B cell (primary cell): ENCODE data around the gene ACAP3. TPM values are rescaled to one million over a fixed set of nuclear protein-coding genes. Genes with fewer than 3 reads are reported as not detected.
A peak's percentile ranks its signal among the peaks of the same experiment; 100 is the strongest.

ENCODE experiments used
- ATAC-seq: fragments of 200-7000 bp; cut with Tn5 transposase; one replicate; pipeline ENCODE4 v1.10.0; 2021; ENCODE audit warnings: low read depth, mild to moderate bottlenecking, moderate number of reproducible peaks, moderate library complexity
- CTCF ChIA-PET: fragments of 350-600 bp; sonication (Branson Sonifier 250); formaldehyde crosslinking; loops from one replicate; lab custom pipeline; 2021; ENCODE audit warnings: antibody characterized with exemption, inconsistent platforms; lab: Charles Lee
- POLR2A ChIA-PET: fragments of 350-600 bp; sonication (Branson Sonifier 250); formaldehyde crosslinking; loops from one replicate; lab custom pipeline; 2021; ENCODE audit warnings: antibody characterized with exemption; lab: Charles Lee
- DNase-seq: peaks from one replicate; pipeline ENCODE4 v3.0.0; 2013
- H2AFZ ChIP-seq: 2 replicates; pipeline ENCODE4 v1.6.1; 2012; ENCODE audit warnings: mild to moderate bottlenecking, low read depth, low read length; ENCODE audit not compliant: insufficient read depth, poor library complexity, severe bottlenecking
- H3K27ac ChIP-seq, 2 donors: 1 replicate in 1 of 2; 2 replicates in 1 of 2; pipeline ENCODE4 v1.5.1; 2012 to 2013; ENCODE audit warnings: low read length in 2 of 2, mild to moderate bottlenecking in 2 of 2, moderate library complexity in 1 of 2
- H3K27me3 ChIP-seq, 4 experiments: fragments of 200-600 bp in 1 of 4; sonication (generic) in 1 of 4; replicated peaks in 1 of 4; 1 replicate in 2 of 4; 2 replicates in 2 of 4; pipeline versions ENCODE4 v1.6.1 to v1.7.0; 2013 to 2016; ENCODE audit warnings: low read length in 3 of 4, mild to moderate bottlenecking in 2 of 4, mixed read lengths in 1 of 4, moderate library complexity in 1 of 4; ENCODE audit not compliant: insufficient read depth in 4 of 4, control insufficient read depth in 3 of 4; ENCODE audit errors: control extremely low read depth in 1 of 4
- H3K36me3 ChIP-seq, 2 experiments: replicated peaks in 1 of 2; 1 replicate in 1 of 2; 2 replicates in 1 of 2; pipeline versions ENCODE4 v1.6.1 to v1.7.1; 2013; ENCODE audit warnings: low read length in 1 of 2; ENCODE audit not compliant: insufficient read depth in 2 of 2, control insufficient read depth in 1 of 2; ENCODE audit errors: control extremely low read depth in 1 of 2, extremely low read depth in 1 of 2
- H3K4me1 ChIP-seq, 2 donors: fragments of 200-600 bp in 1 of 2; sonication (generic) in 1 of 2; 1 replicate in 1 of 2; 2 replicates in 1 of 2; pipeline versions ENCODE4 v1.5.1 to v1.6.1; 2013 to 2017; ENCODE audit warnings: low read length in 2 of 2; ENCODE audit not compliant: control insufficient read depth in 2 of 2, insufficient read depth in 2 of 2
- H3K4me2 ChIP-seq: replicated peaks from 2 replicates; pipeline ENCODE3; 2012; ENCODE audit warnings: mild to moderate bottlenecking, low read depth, low read length; ENCODE audit not compliant: poor library complexity, severe bottlenecking
- H3K4me3 ChIP-seq, 5 experiments: fragments of 200-600 bp in 1 of 5; sonication (generic) in 1 of 5; 1 replicate in 3 of 5; 2 replicates in 2 of 5; pipeline versions ENCODE4 v1.5.1 to v1.7.0; 2011 to 2016; ENCODE audit warnings: low read length in 4 of 5, mild to moderate bottlenecking in 4 of 5, low read depth in 2 of 5, control low read depth in 1 of 5, moderate library complexity in 1 of 5; ENCODE audit not compliant: insufficient read depth in 1 of 5; ENCODE audit errors: control extremely low read depth in 1 of 5, extremely low read depth in 1 of 5
- H3K79me2 ChIP-seq: fragments of 200-600 bp; sonication (generic); one replicate; pipeline ENCODE4 v1.6.0; 2016; ENCODE audit warnings: low read length; ENCODE audit not compliant: control insufficient read depth, insufficient read depth
- H3K9ac ChIP-seq: fragments of 200-600 bp; sonication (generic); 2 replicates; pipeline ENCODE4 v1.6.1; 2017; ENCODE audit warnings: mild to moderate bottlenecking, low read length, moderate library complexity
- H3K9me3 ChIP-seq, 3 donors: one replicate each; pipeline versions ENCODE4 v1.6.1 to v1.7.1; 2013; ENCODE audit warnings: low read length in 2 of 3; ENCODE audit not compliant: control insufficient read depth in 2 of 3, insufficient read depth in 1 of 3; ENCODE audit errors: control extremely low read depth in 1 of 3
- H4K20me1 ChIP-seq: 2 replicates; pipeline ENCODE4 v1.6.0; 2012; ENCODE audit warnings: mild to moderate bottlenecking, low read length; ENCODE audit not compliant: insufficient read depth, control insufficient read depth, poor library complexity, severe bottlenecking
- H3K27ac Mint-ChIP-seq: one replicate; pipeline ENCODE4 v1.8.0; 2021; ENCODE audit warnings: mixed read lengths
- H3K27me3 Mint-ChIP-seq: one replicate; pipeline ENCODE4 v1.8.0; 2021; ENCODE audit warnings: mixed read lengths
- H3K4me1 Mint-ChIP-seq: one replicate; pipeline ENCODE4 v1.8.0; 2021; ENCODE audit warnings: mixed read lengths
- H3K4me3 Mint-ChIP-seq: one replicate; pipeline ENCODE4 v1.8.0; 2021; ENCODE audit warnings: mixed read lengths
- H3K9me3 Mint-ChIP-seq: one replicate; pipeline ENCODE4 v1.8.0; 2022; ENCODE audit warnings: mixed read lengths; ENCODE audit not compliant: insufficient read depth
- EZH2 ChIP-seq: IDR thresholded peaks from 2 replicates; pipeline ENCODE4 v1.6.1; 2012; ENCODE audit warnings: borderline replicate concordance, low read depth, mild to moderate bottlenecking, moderate library complexity, low read length; ENCODE audit not compliant: insufficient read depth, poor library complexity, severe bottlenecking
- WGBS: methylation state at CpG from one replicate; pipeline ENCODE4 v1.1.5; 2013; ENCODE audit warnings: missing lambda C conversion rate; ENCODE audit not compliant: insufficient coverage; 5-methylcytosine and 5-hydroxymethylcytosine counted together
- intact Hi-C: fragments of 100-400 bp; cut with micrococcal nuclease; formaldehyde crosslinking; loops from one replicate; pipeline ENCODE4 v1.10.0; 2022
- polyA plus RNA-seq: library from polyadenylated mRNA; depleted of rRNA; stranded (reverse); fragments of >200 nt; gene quantifications from 2 replicates; pipeline ENCODE4 v1.2.3, GENCODE V29; 2012
- total RNA-seq, 2 donors: library from RNA; stranded (reverse); fragments of 120-200 nt in 1 of 2; gene quantifications; 1 replicate in 1 of 2; 2 replicates in 1 of 2; pipeline versions ENCODE4 v1.2.3 to v1.2.4, GENCODE V29; 2013 to 2022
- TF ChIP-seq, protein P1 (sequence below): fragments of 200-600 bp; IDR thresholded peaks from one replicate; pipeline ENCODE4 v1.8.0; 2022; ENCODE audit warnings: antibody characterized with exemption, mild to moderate bottlenecking

ACAP3 gene
- total and polyA plus RNA-seq, 2 donors (not counting 1 experiment from before 2014, with no cell fraction given) = 40.7 to 124 TPM

DNA sequence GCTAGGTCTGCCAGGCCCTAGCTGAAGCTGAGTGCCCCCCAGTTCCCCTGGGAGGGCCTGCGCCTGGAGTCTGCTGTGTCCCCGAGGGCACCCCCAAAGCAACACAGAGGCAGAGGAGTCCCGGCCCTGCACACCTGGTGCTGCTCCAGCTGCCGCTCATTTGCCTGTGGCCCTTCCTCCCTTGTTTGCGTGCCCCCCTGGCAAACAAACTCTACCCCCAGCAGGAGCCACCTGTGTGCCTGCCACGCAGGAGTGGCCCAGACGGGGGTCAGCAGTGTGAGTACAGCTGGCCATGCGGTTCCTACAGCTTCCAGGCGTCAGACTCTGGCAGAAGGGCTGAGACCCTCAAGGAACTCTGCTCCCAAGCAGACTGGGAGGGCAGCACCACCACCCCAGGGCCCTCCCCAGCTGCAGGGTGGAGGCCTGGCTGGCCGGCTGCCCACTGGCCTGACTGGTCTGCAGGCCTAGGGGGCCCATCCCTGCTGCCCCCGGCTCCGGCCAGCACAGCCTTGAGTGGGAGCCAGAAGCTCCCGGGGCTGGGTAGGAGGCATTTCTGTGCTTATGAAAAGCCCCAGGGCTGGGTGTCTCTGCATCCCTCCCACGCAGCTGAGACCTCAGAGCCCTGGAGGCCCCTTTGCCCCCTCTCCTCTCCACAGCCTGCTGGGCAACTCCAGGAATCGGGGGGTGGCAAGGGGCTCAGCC is 22.8 kb upstream of the ACAP3 start:
- H3K4me3 ChIP-seq = no peak overlapping the region
- H3K27me3 ChIP-seq = no peaks in the 10 kb centered on the region
- peak overlapping the region; percentile 51 for H3K4me2 ChIP-seq
- Mint-ChIP-seq H3K4me1 (peaks cover 15% of the 10 kb centered on the region), H3K9me3 (no peaks in the 10 kb centered on the region), H3K4me3 (peak overlapping the region; percentile 37), H3K27ac (peak overlapping the region; percentile 59), H3K27me3 (no peaks in the 10 kb centered on the region)
- peaks cover 6% of the 10 kb centered on the region for H3K79me2 ChIP-seq
- 44% methylated on average over 14 of the region's 15 CpGs for WGBS
- H3K36me3 ChIP-seq = peaks cover 0 to 4% of the 10 kb centered on the region in 2 experiments
- ChIA-PET POLR2A (no interaction called here), CTCF (no interaction called here)
- H2AFZ ChIP-seq = no peak overlapping the region
- H4K20me1 ChIP-seq = peaks cover 7% of the 10 kb centered on the region
- DNase-seq (no peak), ATAC-seq (peak; percentile 36)
- peak overlapping the region in 1 of 2 donors; percentile 44 for H3K27ac ChIP-seq
- no peak for TF ChIP-seq EZH2
- TF ChIP-seq, protein P1, sequence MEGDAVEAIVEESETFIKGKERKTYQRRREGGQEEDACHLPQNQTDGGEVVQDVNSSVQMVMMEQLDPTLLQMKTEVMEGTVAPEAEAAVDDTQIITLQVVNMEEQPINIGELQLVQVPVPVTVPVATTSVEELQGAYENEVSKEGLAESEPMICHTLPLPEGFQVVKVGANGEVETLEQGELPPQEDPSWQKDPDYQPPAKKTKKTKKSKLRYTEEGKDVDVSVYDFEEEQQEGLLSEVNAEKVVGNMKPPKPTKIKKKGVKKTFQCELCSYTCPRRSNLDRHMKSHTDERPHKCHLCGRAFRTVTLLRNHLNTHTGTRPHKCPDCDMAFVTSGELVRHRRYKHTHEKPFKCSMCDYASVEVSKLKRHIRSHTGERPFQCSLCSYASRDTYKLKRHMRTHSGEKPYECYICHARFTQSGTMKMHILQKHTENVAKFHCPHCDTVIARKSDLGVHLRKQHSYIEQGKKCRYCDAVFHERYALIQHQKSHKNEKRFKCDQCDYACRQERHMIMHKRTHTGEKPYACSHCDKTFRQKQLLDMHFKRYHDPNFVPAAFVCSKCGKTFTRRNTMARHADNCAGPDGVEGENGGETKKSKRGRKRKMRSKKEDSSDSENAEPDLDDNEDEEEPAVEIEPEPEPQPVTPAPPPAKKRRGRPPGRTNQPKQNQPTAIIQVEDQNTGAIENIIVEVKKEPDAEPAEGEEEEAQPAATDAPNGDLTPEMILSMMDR = no peak
- H3K9ac ChIP-seq = no peak overlapping the region
- peaks cover 0 to 16% (median 0%) of the 10 kb centered on the region in 3 donors for H3K9me3 ChIP-seq
- H3K4me1 ChIP-seq = peaks cover 7 to 24% of the 10 kb centered on the region in 2 donors
- intact Hi-C loops = no loop called here
